HG02970 (cell line): ENCODE measurements around the gene OR13C8.

Experiments
- ATAC-seq: cut with Tn5 transposase; IDR thresholded peaks from one replicate; pipeline ENCODE4 v1.9.1; 2021; ENCODE audit warnings: mild to moderate bottlenecking, moderate library complexity, moderate number of reproducible peaks; ENCODE audit not compliant: unreplicated experiment, low FRiP score

The OR13C8 gene

GRCh38 chr9:104608336-104608735 lies 39.4 kb downstream of the OR13C8 start:
- no peak for ATAC-seq

GRCh38 chr9:104611213-104611612 lies 42.2 kb downstream of the OR13C8 start:
- ATAC-seq: no peak

- ATAC-seq: no peak
These were observed 48.5 kb downstream of the OR13C8 start for GRCh38 chr9:104617418-104617817.

- ATAC-seq: no peak
These were observed 49.1 kb downstream of the OR13C8 start, which contains the start of gene OR13C9 for GRCh38 chr9:104618104-104618503. OR13C9 (minus strand) TSS chr9:104618204; CDS start chr9:104618204, 0 bp downstream.
